ENCODE data around the gene JPH3. TPM values are rescaled to one million over a fixed set of nuclear protein-coding genes. Genes with fewer than 3 reads are reported as not detected.
A peak's percentile ranks its signal among the peaks of the same experiment; 100 is the strongest.

JPH3 gene
- polyA plus RNA-seq, 3 donors, result not detected

DNA sequence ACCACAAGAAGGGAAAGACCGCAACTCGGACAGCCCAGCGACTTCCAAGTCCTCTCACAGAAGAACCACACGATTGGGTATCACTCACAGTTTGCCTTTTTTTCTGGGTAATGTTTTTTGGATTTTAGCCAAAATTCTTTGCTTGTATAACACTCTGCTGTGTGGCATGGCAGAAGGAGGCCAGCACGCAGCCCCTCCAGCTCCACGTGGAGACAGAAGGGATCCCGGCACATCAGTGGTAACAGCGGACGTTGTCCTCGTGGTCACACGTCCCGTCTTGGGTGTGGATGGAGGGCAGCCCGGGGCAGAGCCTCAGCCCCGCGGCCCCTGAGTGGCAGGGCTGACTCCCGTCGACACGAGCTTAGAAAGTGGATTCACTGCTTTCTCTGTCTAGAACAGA is 94.4 kb downstream of the JPH3 start:
- H3K36me3 ChIP-seq (replicated peaks in 1 of 2; ENCODE audit: control insufficient read depth in 1 of 2, insufficient read depth in 2 of 2, low read length in 2 of 2), result peaks cover 13 to 33% of the 10 kb centered on the region in 2 donors
- H3K4me3 Mint-ChIP-seq, result no peak overlapping the region
- 96% methylated on average over 14 of the region's 18 CpGs for WGBS (ENCODE audit: insufficient coverage)
- no peaks in the 10 kb centered on the region for H4K20me1 ChIP-seq (ENCODE audit: insufficient read depth, low read length)
- H3K4me3 ChIP-seq (replicated peaks in 1 of 3; ENCODE audit: low read depth in 2 of 3, low read length in 3 of 3), result no peak overlapping the region
- H3K36me3 Mint-ChIP-seq, result peaks cover 20 to 45% of the 10 kb centered on the region in 2 donors
- peaks cover 0 to 3% (median 2%) of the 10 kb centered on the region in 3 donors for H3K27me3 Mint-ChIP-seq (ENCODE audit: low read depth in 3 of 3)
- H3K9me3 ChIP-seq (replicated peaks in 1 of 2; ENCODE audit: control insufficient read depth in 1 of 2, insufficient read depth in 1 of 2, low read length in 2 of 2), result no peaks in the 10 kb centered on the region
- TF ChIP-seq, protein P1, sequence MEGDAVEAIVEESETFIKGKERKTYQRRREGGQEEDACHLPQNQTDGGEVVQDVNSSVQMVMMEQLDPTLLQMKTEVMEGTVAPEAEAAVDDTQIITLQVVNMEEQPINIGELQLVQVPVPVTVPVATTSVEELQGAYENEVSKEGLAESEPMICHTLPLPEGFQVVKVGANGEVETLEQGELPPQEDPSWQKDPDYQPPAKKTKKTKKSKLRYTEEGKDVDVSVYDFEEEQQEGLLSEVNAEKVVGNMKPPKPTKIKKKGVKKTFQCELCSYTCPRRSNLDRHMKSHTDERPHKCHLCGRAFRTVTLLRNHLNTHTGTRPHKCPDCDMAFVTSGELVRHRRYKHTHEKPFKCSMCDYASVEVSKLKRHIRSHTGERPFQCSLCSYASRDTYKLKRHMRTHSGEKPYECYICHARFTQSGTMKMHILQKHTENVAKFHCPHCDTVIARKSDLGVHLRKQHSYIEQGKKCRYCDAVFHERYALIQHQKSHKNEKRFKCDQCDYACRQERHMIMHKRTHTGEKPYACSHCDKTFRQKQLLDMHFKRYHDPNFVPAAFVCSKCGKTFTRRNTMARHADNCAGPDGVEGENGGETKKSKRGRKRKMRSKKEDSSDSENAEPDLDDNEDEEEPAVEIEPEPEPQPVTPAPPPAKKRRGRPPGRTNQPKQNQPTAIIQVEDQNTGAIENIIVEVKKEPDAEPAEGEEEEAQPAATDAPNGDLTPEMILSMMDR (IDR thresholded peaks at IDR 0.05), result no peak
- H3K4me1 Mint-ChIP-seq, result no peaks in the 10 kb centered on the region
- no peak overlapping the region for H3K4me2 ChIP-seq (replicated peaks; ENCODE audit: extremely low read depth, low read length, poor library complexity, severe bottlenecking)
- no peak for DNase-seq
- no peak overlapping the region for H3K27ac ChIP-seq (ENCODE audit: low read depth in 1 of 2, low read length in 2 of 2)
- no peak overlapping the region for H3K9ac ChIP-seq (ENCODE audit: insufficient read depth, low read length, poor library complexity, severe bottlenecking)
- intact Hi-C loops (cut with micrococcal nuclease), result no loop called here
- no peaks in the 10 kb centered on the region for H3K4me1 ChIP-seq (ENCODE audit: control insufficient read depth in 1 of 2, insufficient read depth in 2 of 2, low read length in 2 of 2)
- no peak overlapping the region for H2AFZ ChIP-seq (ENCODE audit: insufficient read depth, low read depth, low read length, poor library complexity, severe bottlenecking)
- peak overlapping the region in 1 of 7 donors; percentile 2 for H3K27ac Mint-ChIP-seq
- H3K9me3 Mint-ChIP-seq, result no peaks in the 10 kb centered on the region
- no peaks in the 10 kb centered on the region for H3K27me3 ChIP-seq (ENCODE audit: control insufficient read depth in 2 of 2, insufficient read depth in 2 of 2, low read length in 2 of 2)
- H3K79me2 ChIP-seq (ENCODE audit: insufficient read depth, low read length), result no peaks in the 10 kb centered on the region

DNA sequence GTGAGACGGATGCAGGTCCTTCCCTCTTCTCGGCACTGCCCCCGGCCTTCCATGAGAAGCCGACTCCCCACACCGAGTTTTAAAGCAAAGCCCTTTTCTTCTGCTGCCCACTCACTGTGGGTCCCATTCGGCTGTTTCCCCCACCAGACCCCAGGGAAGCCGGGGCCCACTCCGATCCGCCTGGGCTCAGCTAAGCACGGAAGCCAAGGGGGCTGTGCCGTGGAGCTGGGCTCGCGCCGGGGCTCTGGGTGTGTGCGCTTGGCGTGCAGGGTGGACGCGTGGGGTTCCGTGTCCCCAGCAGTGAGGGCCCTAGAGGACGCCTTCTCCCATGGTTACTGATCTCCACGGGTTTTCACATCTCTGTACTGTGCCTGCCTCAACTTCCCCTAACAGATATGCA is 94.9 kb downstream of the JPH3 start:
- intact Hi-C loops (cut with micrococcal nuclease), result no loop called here
- Histone ChIP-seq H3K36me3 (replicated peaks in 1 of 2; ENCODE audit: control insufficient read depth in 1 of 2, insufficient read depth in 2 of 2, low read length in 2 of 2) (peaks cover 13 to 38% of the 10 kb centered on the region in 2 donors), H3K4me1 (ENCODE audit: control insufficient read depth in 1 of 2, insufficient read depth in 2 of 2, low read length in 2 of 2) (no peaks in the 10 kb centered on the region), H3K27ac (ENCODE audit: low read depth in 1 of 2, low read length in 2 of 2) (no peak overlapping the region), H4K20me1 (ENCODE audit: insufficient read depth, low read length) (no peaks in the 10 kb centered on the region), H3K79me2 (ENCODE audit: insufficient read depth, low read length) (no peaks in the 10 kb centered on the region), H3K27me3 (ENCODE audit: control insufficient read depth in 2 of 2, insufficient read depth in 2 of 2, low read length in 2 of 2) (no peaks in the 10 kb centered on the region), H3K4me3 (replicated peaks in 1 of 3; ENCODE audit: low read depth in 2 of 3, low read length in 3 of 3) (no peak overlapping the region), H3K9ac (ENCODE audit: insufficient read depth, low read length, poor library complexity, severe bottlenecking) (no peak overlapping the region), H3K9me3 (replicated peaks in 1 of 2; ENCODE audit: control insufficient read depth in 1 of 2, insufficient read depth in 1 of 2, low read length in 2 of 2) (no peaks in the 10 kb centered on the region), H3K4me2 (replicated peaks; ENCODE audit: extremely low read depth, low read length, poor library complexity, severe bottlenecking) (no peak overlapping the region), H2AFZ (ENCODE audit: insufficient read depth, low read depth, low read length, poor library complexity, severe bottlenecking) (no peak overlapping the region)
- H3K4me3 Mint-ChIP-seq, result no peak overlapping the region
- H3K4me1 Mint-ChIP-seq, result no peaks in the 10 kb centered on the region
- no peak overlapping the region for H3K27ac Mint-ChIP-seq
- H3K27me3 Mint-ChIP-seq (ENCODE audit: low read depth in 3 of 3), result peaks cover 0 to 2% (median 1%) of the 10 kb centered on the region in 3 donors
- 95% methylated on average over 16 of the region's 21 CpGs for WGBS (ENCODE audit: insufficient coverage)
- no peak for DNase-seq
- TF ChIP-seq, protein P1 (IDR thresholded peaks at IDR 0.05), result no peak
- peaks cover 23 to 49% of the 10 kb centered on the region in 2 donors for H3K36me3 Mint-ChIP-seq
- H3K9me3 Mint-ChIP-seq, result no peaks in the 10 kb centered on the region
